Motor neuron (in vitro differentiated cells): Measurements from ENCODE around the gene FMN1. TPM values are rescaled to one million over a fixed set of nuclear protein-coding genes. Genes with fewer than 3 reads are reported as not detected.
A peak's percentile ranks its signal among the peaks of the same experiment; 100 is the strongest.

Experiments
- ATAC-seq, 8 experiments: fragments of 200-7000 bp; cut with Tn5 transposase; replicated peaks in 6 of 8; 2 replicates each; pipeline ENCODE4 v1.8.0; 2021; ENCODE audit warnings: mild to moderate bottlenecking in 8 of 8, moderate library complexity in 8 of 8
- H3K27ac ChIP-seq, 2 donors: fragments of 250-450 bp; sonication (Bioruptor Pico); 2 replicates each; pipeline ENCODE4 v1.9.0; 2021; ENCODE audit warnings: antibody characterized with exemption in 2 of 2, mild to moderate bottlenecking in 2 of 2, moderate library complexity in 1 of 2
- H3K4me1 ChIP-seq, 2 donors: fragments of 250-450 bp; sonication (Bioruptor Pico); replicated peaks in 1 of 2; 2 replicates each; pipeline ENCODE4 v1.6.1; 2021; ENCODE audit warnings: antibody characterized with exemption in 2 of 2, mild to moderate bottlenecking in 2 of 2, moderate library complexity in 1 of 2
- H3K4me3 ChIP-seq, 5 donors: fragments of 250-450 bp; sonication (Bioruptor Pico); 2 replicates each; pipeline ENCODE4 v1.9.0; 2021; ENCODE audit warnings: antibody characterized with exemption in 5 of 5, mild to moderate bottlenecking in 5 of 5, moderate library complexity in 4 of 5
- WGBS, 10 experiments: fragments of 450-650 bp; shearing (Covaris generic); methylation state at CpG; one replicate each; pipeline ENCODE4 v1.0.0; 2022; 5-methylcytosine and 5-hydroxymethylcytosine counted together
- in situ Hi-C, 9 experiments: fragments of 400-800 bp; cut with MboI; loops; one replicate each; pipeline ENCODE4 v1.15.0; 2021; ENCODE audit warnings: low sequenced_read_pairs in 9 of 9, low pct_unique_long_range_greater_than_20kb in 2 of 9; ENCODE audit not compliant: unreplicated experiment in 9 of 9
- total RNA-seq, 8 experiments: library from RNA; unstranded; fragments of 300-600 nt; gene quantifications; 2 replicates each; pipeline versions ENCODE4 v1.2.3 to v1.2.4, GENCODE V29; 2022

The FMN1 gene
- total RNA-seq, 8 experiments from 2014 or later, result 0.27 to 4.2 (median 2.0) TPM

DNA sequence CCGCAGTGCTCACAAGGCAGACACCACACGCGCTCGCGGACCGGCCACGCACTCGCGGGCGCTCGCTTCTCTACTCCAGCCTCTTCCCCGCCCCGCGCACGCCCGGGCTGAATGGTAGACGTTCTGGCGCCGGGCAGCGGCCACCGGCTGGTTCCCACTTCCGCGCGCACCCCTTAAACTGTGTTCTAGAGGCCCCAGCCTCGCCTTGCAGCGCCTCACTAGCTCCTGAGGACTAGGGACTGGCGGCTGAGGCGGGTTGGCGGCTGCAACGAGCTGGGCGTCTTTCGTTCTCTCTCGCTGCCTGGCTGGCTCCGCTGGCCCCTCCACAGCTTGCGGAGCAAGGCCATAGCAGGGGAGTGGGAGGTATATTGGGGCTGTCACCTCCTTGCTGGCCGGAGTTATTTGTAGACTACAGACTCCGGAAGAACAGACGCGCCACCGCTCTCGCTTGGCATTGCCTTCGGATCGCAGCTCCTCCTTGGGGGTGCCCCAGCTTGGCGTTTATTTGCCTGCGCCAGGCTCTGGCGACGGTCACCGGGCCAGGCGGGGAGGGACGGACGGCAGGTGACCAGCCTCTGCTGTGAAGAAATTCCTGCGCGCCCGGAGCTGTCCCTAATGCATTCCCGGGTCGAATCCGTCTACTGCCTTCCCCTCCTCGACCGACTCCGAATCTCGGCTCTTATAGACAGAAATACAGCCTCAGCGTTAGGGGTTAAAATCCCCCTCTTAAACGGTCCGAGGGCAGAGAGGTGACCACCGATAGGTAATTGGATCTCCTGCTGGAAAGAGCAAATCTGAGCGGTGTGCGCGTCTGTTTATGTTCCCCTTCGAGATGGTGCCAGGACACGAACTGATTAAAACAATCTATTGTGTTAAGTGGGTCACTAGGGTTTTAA, 475.4 kb downstream of the FMN1 start:
- ATAC-seq, result peak; percentile 45 to 66 (median 58)
- Histone ChIP-seq H3K27ac (no peak overlapping the region), H3K4me3 (peak overlapping the region; percentile 20 to 35 (median 30)), H3K4me1 (peaks cover 0 to 10% of the 10 kb centered on the region in 2 donors)
- in situ Hi-C loops, result no loop called here
- WGBS, 10 experiments, result 0 to 7% (median 3%) methylated on average over 1 to 17 of the region's 70 CpGs; no CpG with 5 or more reads in 1 of the 10 experiments

DNA sequence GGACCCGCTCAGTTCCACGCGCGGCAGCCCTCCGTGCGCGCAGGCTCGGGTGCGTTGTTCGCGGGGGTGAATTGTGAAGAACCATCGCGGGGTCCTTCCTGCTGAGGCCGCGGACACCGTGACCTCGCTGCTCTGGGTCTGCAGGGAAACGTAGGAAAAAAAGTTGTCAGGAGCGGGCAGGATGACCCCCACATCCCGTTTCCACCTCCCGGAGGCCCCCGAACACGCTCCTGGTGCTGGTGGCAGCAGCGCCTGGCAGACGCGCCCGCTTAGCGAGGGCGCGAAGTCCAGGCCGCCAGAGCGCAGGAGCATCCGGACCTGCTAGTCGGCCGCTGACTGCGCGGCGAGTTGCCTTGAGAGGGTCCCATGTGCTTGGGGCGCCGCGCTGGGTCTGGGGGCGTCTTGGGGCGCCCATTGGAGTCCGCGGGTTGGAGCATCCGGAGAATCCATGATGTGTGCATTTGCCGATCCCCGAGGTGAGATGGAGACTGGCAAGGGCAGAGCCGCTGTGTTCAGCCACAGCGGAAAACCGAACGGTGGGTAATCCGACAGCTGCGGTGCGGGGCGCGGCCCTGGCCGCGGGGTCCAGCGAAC, 476.2 kb downstream of the FMN1 start:
- peak in 7 of 8 experiments; percentile 29 to 57 (median 42) for ATAC-seq
- Histone ChIP-seq H3K4me1 (peaks cover 0 to 10% of the 10 kb centered on the region in 2 donors), H3K27ac (no peak overlapping the region), H3K4me3 (peak overlapping the region; percentile 20 to 35 (median 30))
- in situ Hi-C loops, result no loop called here
- 0 to 20% (median 0%) methylated on average over 2 to 7 of the region's 60 CpGs; no CpG with 5 or more reads in 7 of the 10 experiments for WGBS, 10 experiments

DNA sequence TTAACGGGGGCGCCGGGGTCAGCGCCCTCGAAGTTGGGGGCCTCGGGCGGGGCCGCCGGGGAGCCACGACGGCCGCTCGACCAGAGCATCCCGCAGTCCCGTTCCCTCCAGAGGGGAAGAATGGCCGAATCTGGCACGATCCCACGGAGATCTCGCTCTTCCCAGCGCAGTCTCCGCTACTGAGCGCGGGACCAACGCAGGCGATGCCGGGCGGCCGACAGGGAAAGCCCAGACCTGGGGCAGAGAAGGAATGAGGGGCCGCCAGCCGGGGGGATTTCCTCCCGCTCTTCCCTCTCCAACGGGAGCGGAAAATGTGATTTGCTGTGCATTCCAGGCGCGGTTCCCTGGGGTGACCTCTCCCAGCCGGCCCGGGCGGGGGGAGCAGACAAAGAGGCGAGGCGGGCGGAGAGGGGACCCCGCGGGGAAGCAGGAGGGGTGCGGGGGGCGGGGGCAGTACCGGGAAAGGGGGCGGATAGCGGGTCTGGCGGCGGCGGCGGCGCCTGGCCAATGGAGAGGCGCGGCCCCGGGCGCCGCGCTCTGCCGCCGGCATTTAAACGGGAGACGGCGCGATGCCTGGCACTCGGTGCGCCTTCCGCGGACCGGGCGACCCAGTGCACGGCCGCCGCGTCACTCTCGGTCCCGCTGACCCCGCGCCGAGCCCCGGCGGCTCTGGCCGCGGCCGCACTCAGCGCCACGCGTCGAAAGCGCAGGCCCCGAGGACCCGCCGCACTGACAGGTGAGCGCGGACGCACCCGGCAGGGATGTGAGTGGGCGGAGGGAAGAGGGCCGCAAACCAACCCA, 476.9 kb downstream of the FMN1 start, which contains the start of gene GREM1:
Gene GREM1 (plus strand): TSS at position 579 of the 801 bp plus-strand sequence. CDS start 12,687 bp downstream, outside the sequence.
- peaks cover 0 to 10% of the 10 kb centered on the region in 2 donors for H3K4me1 ChIP-seq
- in situ Hi-C loops, result no loop called here
- peak; percentile 31 to 59 (median 46) for ATAC-seq
- no peak within 1 kb of the TSS for H3K27ac ChIP-seq
- H3K4me3 ChIP-seq, result peak within 1 kb of the TSS; percentile 20 to 35 (median 30)
- WGBS, 10 experiments, result 0% methylated on average over 2 of the region's 99 CpGs; no CpG with 5 or more reads in 7 of the 10 experiments

DNA sequence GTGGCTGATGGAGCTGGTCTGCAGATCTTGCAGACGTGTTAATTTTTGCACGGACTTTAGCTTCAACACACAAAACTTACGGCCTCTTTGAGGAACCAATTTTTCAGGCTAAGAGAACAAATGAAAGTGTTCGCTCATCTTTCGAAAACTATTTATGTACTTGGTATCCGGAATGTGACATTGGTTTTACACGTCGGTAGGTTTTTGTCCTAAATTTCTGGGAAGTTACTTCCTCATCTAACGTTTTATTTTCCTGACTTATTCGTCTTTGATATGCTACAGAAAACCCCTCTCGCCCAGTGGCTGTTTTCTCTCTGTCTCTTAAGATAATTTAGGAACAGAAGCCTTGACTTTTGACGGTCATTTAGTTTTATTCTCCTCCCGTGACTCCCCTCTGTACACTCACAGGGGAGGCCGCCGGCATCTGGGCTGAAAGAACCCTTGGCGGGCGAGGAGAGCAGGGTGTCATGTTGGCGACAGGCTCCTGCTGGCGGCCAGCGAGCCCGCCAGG, 477.5 kb downstream of the FMN1 start:
- ATAC-seq, result peak in 2 of 8 experiments; percentile 4 to 8
- in situ Hi-C loops, result no loop called here
- Histone ChIP-seq H3K27ac (no peak overlapping the region), H3K4me1 (peaks cover 0 to 10% of the 10 kb centered on the region in 2 donors), H3K4me3 (peak overlapping the region; percentile 20 to 35 (median 30))
- 0 to 57% (median 26%) methylated on average over 3 to 12 of the region's 21 CpGs for WGBS, 10 experiments

DNA sequence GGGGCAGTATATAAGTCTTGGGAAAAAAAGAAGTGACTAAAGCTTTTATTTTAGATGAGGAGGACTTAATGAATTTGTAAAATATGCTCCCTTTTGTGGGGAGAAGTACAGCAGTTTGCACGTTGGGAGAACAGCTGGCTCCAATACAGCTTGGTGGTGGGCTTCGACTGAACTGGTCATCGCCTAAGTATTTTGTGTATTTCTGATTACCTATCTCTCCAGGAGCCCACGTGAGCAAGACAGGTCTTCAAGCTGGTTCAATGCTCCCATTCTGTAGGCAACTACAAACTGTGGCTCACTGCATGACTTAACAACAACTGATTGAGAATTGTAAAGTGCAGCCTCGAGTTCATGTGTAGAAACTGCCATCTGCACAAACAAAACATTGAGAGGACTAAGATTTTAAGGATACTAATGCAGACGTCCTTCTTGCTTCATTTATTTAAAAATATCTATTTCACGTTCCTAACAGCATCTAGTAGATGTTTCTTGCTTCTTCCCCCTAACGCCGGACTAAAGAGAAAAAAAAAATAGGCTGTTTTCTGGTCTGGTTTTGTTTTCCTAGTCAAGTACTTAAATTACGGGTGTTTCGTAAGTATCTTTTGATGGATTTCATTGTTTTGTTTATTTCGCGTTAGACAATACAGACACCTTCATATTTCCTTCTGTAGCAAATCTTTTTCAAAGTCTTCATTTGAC, 478.1 kb downstream of the FMN1 start:
- in situ Hi-C loops, result no loop called here
- H3K27ac ChIP-seq, result no peak overlapping the region
- 6 to 79% (median 39%) methylated on average over 4 to 13 of the region's 13 CpGs for WGBS, 10 experiments
- peaks cover 0 to 10% of the 10 kb centered on the region in 2 donors for H3K4me1 ChIP-seq
- no peak overlapping the region for H3K4me3 ChIP-seq
- ATAC-seq, result no peak

Other genes starting within 250 kb of the FMN1 start
- 1 to 10 TPM in 7 of 8 experiments, under 1 TPM in 1; 0.51 to 5.8 (median 2.2) TPM for gene RYR3, start 116.3 kb upstream of the FMN1 start, total RNA-seq